NCI-H446 (cell line): ENCODE results near the gene ARHGEF9.
"Not testable (repeated sequence)": the region's sequence is repeated elsewhere in the genome, so short reads cannot be mapped to it uniquely, and the experiment has no call there.

Experiments used
- DNase-seq, 2 experiments: peaks; one replicate each; lab custom pipeline; 2025; lab: John Stamatoyannopoulos, UW

ARHGEF9 gene

DNA sequence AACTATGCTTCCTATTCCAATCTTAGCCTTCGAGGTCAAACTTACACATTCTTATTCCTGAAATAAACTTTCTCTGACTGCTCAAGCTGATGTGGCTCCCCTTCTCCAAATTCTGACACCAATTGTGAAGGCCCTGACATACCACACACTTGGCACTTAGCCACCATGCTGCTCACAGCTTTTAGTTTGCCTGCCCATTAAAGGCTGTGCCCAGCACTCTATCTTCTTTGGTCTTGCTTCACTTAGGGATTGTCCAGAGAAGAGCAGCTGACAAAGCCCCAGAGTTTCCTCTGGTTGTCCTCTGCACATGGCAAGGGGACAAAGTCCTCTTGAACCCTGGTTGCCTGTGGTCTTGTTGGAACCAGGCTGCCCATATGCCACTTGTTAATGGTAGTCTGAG is 126.1 kb downstream of the ARHGEF9 start:
- DNase-seq: no peak

DNA sequence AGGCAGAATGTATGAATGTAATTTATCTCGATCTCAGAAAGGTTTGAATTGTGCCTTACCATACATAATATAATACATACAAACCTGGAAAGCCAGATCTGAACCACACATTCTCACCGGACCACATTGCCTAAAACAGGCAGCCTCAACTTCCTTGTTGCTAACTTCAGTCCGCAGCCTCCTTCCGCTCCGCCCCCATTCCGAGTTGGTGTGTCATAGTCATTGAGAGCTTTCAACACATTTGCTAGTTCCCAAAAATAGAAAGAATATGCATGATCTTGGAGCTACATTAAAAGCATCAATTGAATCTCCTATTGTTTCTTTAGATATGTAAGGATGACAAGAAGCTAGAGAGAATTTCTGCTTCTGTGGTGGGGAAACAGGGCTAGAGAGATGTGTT is 127.2 kb downstream of the ARHGEF9 start:
- DNase-seq: no peak

DNA sequence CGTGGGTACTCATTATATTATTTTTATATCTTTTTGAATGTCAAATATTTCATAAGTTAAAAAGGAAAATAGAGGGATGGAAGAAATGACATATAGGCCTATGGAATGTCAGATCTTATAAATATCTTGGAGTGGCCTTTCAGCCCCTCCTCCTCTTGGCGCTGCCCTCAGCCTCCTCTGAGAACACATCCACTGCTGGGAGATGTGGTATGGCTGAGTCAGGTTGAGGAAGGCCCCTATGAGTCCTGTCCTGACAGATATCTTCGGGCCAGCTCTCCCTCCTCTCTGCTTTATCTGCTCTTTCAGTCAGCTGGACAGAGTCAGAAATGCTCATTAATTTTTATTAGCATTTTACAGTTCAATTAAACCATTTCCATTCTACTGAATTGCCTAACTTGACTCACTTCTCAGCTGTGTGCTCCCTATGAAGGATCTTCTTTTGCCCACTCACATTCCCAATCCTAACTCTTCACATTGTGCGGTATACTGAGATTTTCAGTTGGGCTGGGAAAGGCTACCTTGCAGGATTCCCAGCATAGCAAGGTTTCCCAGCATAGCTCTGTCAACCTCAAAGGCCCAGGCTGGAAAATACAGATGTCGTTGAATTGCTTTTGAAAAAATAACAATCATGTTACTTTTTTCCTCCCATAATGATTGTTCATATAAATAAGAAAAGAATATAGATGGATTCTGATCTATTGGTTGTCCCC is 128.0 kb downstream of the ARHGEF9 start:
- no peak for DNase-seq

DNA sequence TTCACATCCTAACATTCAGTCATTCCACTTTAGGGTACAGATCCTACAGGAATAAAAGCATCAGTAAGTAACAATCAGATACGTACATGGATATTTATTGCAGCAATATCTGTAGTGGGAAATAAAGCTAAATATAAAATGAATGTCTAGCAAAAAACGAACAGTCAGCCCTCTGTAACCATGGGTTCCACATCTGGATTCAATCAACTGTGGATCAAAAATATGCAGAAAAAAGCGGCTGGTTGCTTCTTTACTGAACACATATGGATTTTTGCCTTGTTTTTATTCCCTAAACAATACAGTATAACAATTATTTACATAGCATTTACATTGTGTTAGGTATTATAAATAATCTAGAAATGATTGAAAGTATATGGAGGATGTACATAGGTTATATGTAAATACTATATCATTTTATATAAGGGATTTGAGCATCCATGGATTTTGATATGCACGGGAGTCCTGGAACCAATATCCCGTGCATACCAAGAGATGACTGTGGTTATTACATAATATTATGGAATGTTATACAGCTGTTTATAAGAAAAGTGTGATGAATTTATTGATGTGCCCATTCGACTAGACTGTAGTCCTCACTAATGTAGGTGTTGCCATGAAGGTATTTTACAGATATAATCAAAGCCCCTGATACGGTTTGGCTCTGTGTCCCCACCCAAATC is 132.8 kb downstream of the ARHGEF9 start:
- DNase-seq: no peak

DNA sequence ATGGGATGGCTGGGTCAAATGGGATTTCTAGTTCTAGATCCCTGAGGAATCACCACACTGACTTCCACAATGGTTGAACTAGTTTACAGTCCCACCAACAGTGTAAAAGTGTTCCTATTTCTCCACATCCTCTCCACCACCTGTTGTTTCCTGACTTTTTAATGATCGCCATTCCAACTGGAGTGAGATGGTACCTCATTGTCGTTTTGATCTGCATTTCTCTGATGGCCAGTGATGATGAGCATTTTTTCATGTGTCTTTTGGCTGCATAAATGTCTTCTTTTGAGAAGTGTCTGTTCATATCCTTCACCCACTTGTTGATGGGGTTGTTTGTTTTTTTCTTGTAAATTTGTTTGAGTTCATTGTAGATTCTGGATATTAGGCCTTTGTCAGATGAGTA is 139.3 kb downstream of the ARHGEF9 start:
- DNase-seq: not testable (repeated sequence)

DNA sequence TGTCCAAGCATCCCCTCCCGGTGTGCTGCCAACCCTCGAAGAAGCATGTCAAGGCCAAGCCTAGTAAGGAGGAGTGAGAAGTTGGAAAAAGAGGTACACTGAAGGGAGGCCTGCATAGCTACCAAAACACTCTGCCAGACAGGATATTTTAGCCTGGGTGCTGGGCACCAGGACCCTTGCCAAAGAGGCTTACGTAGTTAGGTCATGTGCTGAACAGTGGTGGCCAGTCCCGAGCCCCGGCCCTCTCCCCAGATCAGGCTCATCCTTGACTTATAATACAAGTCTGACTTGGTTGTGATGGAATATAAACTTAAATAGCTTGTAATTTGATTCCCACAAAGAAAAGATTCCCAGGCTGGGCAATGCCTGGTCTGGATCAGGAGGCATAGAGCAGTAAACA is 149.3 kb downstream of the ARHGEF9 start:
- no peak for DNase-seq

DNA sequence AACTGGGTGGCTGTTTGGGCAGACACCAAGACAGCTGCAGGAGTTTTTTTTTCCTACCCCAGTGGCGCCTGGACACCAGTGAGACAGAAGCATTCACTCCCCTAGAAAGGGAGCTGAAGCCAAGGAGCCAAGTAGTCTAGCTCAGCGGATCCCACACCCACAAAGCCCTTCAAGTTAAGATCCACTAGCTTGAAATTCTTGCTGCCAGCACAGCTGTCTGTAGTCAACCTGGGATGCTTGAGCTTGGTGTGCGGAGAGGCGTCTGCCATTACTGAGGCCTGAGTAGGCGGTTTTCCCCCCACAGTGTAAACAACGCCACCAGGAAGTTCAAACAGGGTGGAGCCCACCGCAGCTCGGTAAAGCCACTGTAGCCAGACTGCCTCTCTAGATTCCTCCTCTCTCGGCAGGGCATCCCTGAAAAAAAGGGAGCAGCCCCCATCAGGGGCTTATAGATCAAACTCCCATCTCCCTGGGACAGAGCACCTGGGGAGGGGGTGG is 171.4 kb downstream of the ARHGEF9 start:
- DNase-seq: peak in 1 of 2 experiments; percentile 0

DNA sequence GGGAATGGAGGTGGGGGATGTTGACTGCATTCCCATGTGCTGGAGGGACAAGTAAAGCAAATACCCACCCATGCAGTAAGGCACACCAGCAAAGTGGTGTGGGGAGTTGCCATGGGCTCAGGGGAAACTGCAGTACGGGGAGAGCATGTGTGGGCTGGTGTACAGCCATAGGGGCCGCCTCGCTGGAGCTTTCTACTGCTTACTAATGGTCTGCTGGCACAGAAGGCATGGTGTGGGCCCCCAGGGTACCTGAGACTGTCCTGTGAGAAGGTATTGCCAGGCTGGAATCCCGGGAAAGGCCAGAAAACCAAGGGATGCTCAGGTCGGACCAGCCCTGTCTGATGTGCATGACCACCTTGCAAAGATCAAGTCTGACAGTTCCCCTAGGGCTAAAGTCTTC is 199.1 kb downstream of the ARHGEF9 start:
- DNase-seq: no peak
